ENCODE measurements around the gene HSD17B11. TPM values are rescaled to one million over a fixed set of nuclear protein-coding genes. Genes with fewer than 3 reads are reported as not detected.
"Not testable (repeated sequence)": the region's sequence is repeated elsewhere in the genome, so short reads cannot be mapped to it uniquely, and the experiment has no call there.

The HSD17B11 gene
- total and polyA plus RNA-seq, 2 of the 8 experiments (the other 6 are each of a cell fraction or from before 2014, with no cell fraction given): 6.0 to 9.0 TPM

GRCh38 chr4:87403732-87404131, 12.7 kb upstream of the HSD17B11 start:
- H3K4me1 ChIP-seq (replicated peaks in 1 of 4; ENCODE audit: control insufficient read depth in 3 of 4, insufficient read depth in 4 of 4, low read length in 3 of 4); H2BK20ac ChIP-seq (ENCODE audit: low read length); H2AFZ ChIP-seq (ENCODE audit: low read length); H3K36me3 ChIP-seq (ENCODE audit: control insufficient read depth in 2 of 4, insufficient read depth in 4 of 4, low read length in 3 of 4); H4K20me1 ChIP-seq (replicated peaks in 1 of 2; ENCODE audit: control insufficient read depth in 1 of 2, insufficient read depth in 2 of 2, low read length in 2 of 2); FAIRE-seq; H3K9me3 ChIP-seq (ENCODE audit: insufficient read depth in 2 of 2, low read depth in 1 of 2, low read length in 1 of 2); H3K56ac ChIP-seq (replicated peaks; ENCODE audit: insufficient read length, low read depth, low read length); H3K14ac ChIP-seq (ENCODE audit: insufficient read length); H2BK5ac ChIP-seq (ENCODE audit: low read depth, low read length); H3K18ac ChIP-seq (ENCODE audit: extremely low read depth, low read length); H4K5ac ChIP-seq (ENCODE audit: insufficient read length, low read depth, low read length); H2BK120ac ChIP-seq (replicated peaks; ENCODE audit: low read depth, low read length); H3K27ac ChIP-seq (ENCODE audit: low read depth, low read length); DNase-seq (ENCODE audit: low read depth in 1 of 2, low spot score in 2 of 2); H3K4me2 ChIP-seq (ENCODE audit: insufficient read depth in 1 of 2, low read depth in 2 of 2, low read length in 2 of 2); H3K9ac ChIP-seq (replicated peaks in 1 of 4; ENCODE audit: extremely low read depth in 1 of 4, low read depth in 3 of 4, low read length in 3 of 4); POLR2A ChIA-PET (ENCODE audit: partially characterized antibody); H2BK12ac ChIP-seq (ENCODE audit: low read depth, low read length); H3K23me2 ChIP-seq (ENCODE audit: low read depth, low read length); H3K4me3 ChIP-seq (ENCODE audit: extremely low read depth in 1 of 4, insufficient read depth in 2 of 4, low read depth in 3 of 4, low read length in 4 of 4); H3K79me1 ChIP-seq (ENCODE audit: low read depth, low read length); H4K91ac ChIP-seq (replicated peaks; ENCODE audit: insufficient read length, low read length); H4K8ac ChIP-seq (ENCODE audit: extremely low read depth, insufficient read depth, low read length); H3K23ac ChIP-seq (ENCODE audit: insufficient read length); H3K27me3 ChIP-seq (replicated peaks in 1 of 4; ENCODE audit: control insufficient read depth in 3 of 4, extremely low read depth in 1 of 4, insufficient read depth in 3 of 4, low read length in 3 of 4); H3K4ac ChIP-seq (replicated peaks; ENCODE audit: insufficient read length, low read depth, low read length); H2BK15ac ChIP-seq (ENCODE audit: low read length); H2AK5ac ChIP-seq (ENCODE audit: low read depth, low read length); H3K79me2 ChIP-seq (ENCODE audit: control insufficient read depth in 1 of 2, insufficient read depth in 2 of 2, low read length in 2 of 2): not testable (repeated sequence)
- WGBS, 2 experiments (ENCODE audit: extremely low coverage in 1 of 2, insufficient coverage in 1 of 2, insufficient read length in 1 of 2, insufficient replicate concordance in 2 of 2, low coverage in 1 of 2, low lambda C conversion rate in 2 of 2, missing lambda C conversion rate in 1 of 2): 89% methylated on average over 1 of the region's 1 CpG; no CpG with 5 or more reads in 1 of the 2 experiments
- CTCF ChIA-PET (ENCODE audit: partially characterized antibody): interaction anchor here (1.3 kb wide), 1 partner anchor 26 kb away, joined by 3 read pairs; no protein-coding TSS in a partner anchor

Data from H1 (cell line).